A549 (cell line): ENCODE data around the gene RNASE1. TPM values are rescaled to one million over a fixed set of nuclear protein-coding genes. Genes with fewer than 3 reads are reported as not detected.

ENCODE experiments used
- ATAC-seq, 2 experiments: fragments of 200-7000 bp in 1 of 2; fragments of >200 bp in 1 of 2; cut with Nextera tagmentation in 1 of 2; cut with Tn5 transposase in 1 of 2; 3 replicates each; pipeline versions ENCODE4 v1.8.0 to v1.9.1; 2018 to 2020; ENCODE audit warnings: mild to moderate bottlenecking in 1 of 2, moderate library complexity in 1 of 2
- CTCF ChIA-PET: fragments of 300-600 bp; sonication (Branson Sonifier 250); formaldehyde crosslinking; extraction: SDS; loops from one replicate; lab custom pipeline; 2021; ENCODE audit warnings: antibody characterized with exemption, inconsistent platforms; lab: Yijun Ruan, JAX
- POLR2A ChIA-PET: fragments of 350-600 bp; formaldehyde crosslinking; extraction: SDS; loops from one replicate; lab custom pipeline; 2021; ENCODE audit warnings: antibody characterized with exemption, inconsistent platforms; lab: Yijun Ruan, JAX
- DNase-seq, 2 experiments: peaks; one replicate each; pipeline versions ENCODE4 v3.0.0 to v3.0.0-alpha.2; 2011 to 2016; ENCODE audit warnings: low read depth in 1 of 2, low spot score in 1 of 2
- FAIRE-seq: peaks from 2 replicates; lab custom pipeline; 2011; peaks lifted over from hg19 to GRCh38; lab: Jason Lieb, UNC
- H3K27ac ChIP-seq, 2 experiments: fragments of >200 bp; sonication (Bioruptor Twin); formaldehyde crosslinking; 3 replicates each; pipeline ENCODE4 v1.5.1; 2016 to 2017
- H3K4me1 ChIP-seq: fragments of >200 bp; sonication (Bioruptor Twin); formaldehyde crosslinking; 3 replicates; pipeline ENCODE4 v1.6.1; 2016
- H3K4me2 ChIP-seq: fragments of >200 bp; sonication (Bioruptor Twin); formaldehyde crosslinking; 3 replicates; pipeline ENCODE4 v1.6.1; 2016
- H3K4me3 ChIP-seq: fragments of >200 bp; sonication (Bioruptor Twin); formaldehyde crosslinking; 3 replicates; pipeline ENCODE4 v1.5.1; 2016
- H3K9me3 ChIP-seq: fragments of >200 bp; sonication (Bioruptor Twin); formaldehyde crosslinking; 3 replicates; pipeline ENCODE4 v1.6.1; 2016
- BHLHE40 ChIP-seq: IDR thresholded peaks from 2 replicates; pipeline ENCODE4 v1.6.1; 2012; ENCODE audit warnings: low read depth, low read length, inconsistent platforms
- CBX2 ChIP-seq: fragments of 200-600 bp; sonication (generic); IDR thresholded peaks from 2 replicates; pipeline ENCODE4 v1.6.1; 2016; ENCODE audit warnings: low read depth, mild to moderate bottlenecking, borderline replicate concordance
- CBX8 ChIP-seq: fragments of 200-600 bp; sonication (generic); IDR thresholded peaks from 2 replicates; pipeline ENCODE4 v1.6.1; 2016
- CHD4 ChIP-seq: fragments of 200-600 bp; sonication (generic); IDR thresholded peaks from 2 replicates; pipeline ENCODE4 v1.6.1; 2016; ENCODE audit warnings: antibody characterized with exemption, mild to moderate bottlenecking, borderline replicate concordance
- EHMT2 ChIP-seq: fragments of 200-600 bp; sonication (generic); IDR thresholded peaks from 2 replicates; pipeline ENCODE4 v1.6.1; 2016; ENCODE audit warnings: antibody characterized with exemption, low read depth, mild to moderate bottlenecking, moderate library complexity
- ESRRA ChIP-seq: fragments of 150-350 bp; IDR thresholded peaks from 2 replicates; pipeline ENCODE4 v1.6.1; 2014; ENCODE audit warnings: mild to moderate bottlenecking, low read length, borderline replicate concordance
- FOSB ChIP-seq: fragments of 250-450 bp; sonication (Bioruptor Pico); IDR thresholded peaks from 2 replicates; pipeline ENCODE4 v1.5.0; 2020; ENCODE audit warnings: mild to moderate bottlenecking, moderate library complexity
- FOXS1 ChIP-seq: fragments of 250-450 bp; sonication (Bioruptor Pico); IDR thresholded peaks from 2 replicates; pipeline ENCODE4 v1.5.0; 2020; ENCODE audit warnings: mild to moderate bottlenecking, moderate library complexity
- HDAC2 ChIP-seq: fragments of 200-600 bp; sonication (generic); IDR thresholded peaks from 2 replicates; pipeline ENCODE4 v1.6.1; 2016
- HES2 ChIP-seq: fragments of >200 bp; sonication (Bioruptor Twin); formaldehyde crosslinking; IDR thresholded peaks from 2 replicates; pipeline ENCODE4 v1.6.1; 2016
- HOXA7 ChIP-seq: fragments of 250-450 bp; sonication (Bioruptor Pico); IDR thresholded peaks from 2 replicates; pipeline ENCODE4 v1.5.0; 2020; ENCODE audit warnings: mild to moderate bottlenecking, moderate library complexity
- HOXB13 ChIP-seq: fragments of 250-450 bp; sonication (Bioruptor Pico); IDR thresholded peaks from 2 replicates; pipeline ENCODE4 v1.5.0; 2020; ENCODE audit warnings: low read depth, mild to moderate bottlenecking, moderate library complexity
- HOXB5 ChIP-seq: fragments of 250-450 bp; sonication (Bioruptor Pico); IDR thresholded peaks from 2 replicates; pipeline ENCODE4 v1.5.0; 2020; ENCODE audit warnings: mild to moderate bottlenecking, moderate library complexity
- KDM1A ChIP-seq: fragments of 200-600 bp; sonication (generic); IDR thresholded peaks from 2 replicates; pipeline ENCODE4 v1.6.1; 2016; ENCODE audit warnings: low read depth, mild to moderate bottlenecking
- KDM5A ChIP-seq: fragments of 200-600 bp; sonication (generic); IDR thresholded peaks from 2 replicates; pipeline ENCODE4 v1.6.1; 2016; ENCODE audit warnings: antibody characterized with exemption, mild to moderate bottlenecking
- MAFK ChIP-seq: fragments of 450-650 bp; IDR thresholded peaks from 2 replicates; pipeline ENCODE4 v1.6.1; 2014; ENCODE audit not compliant: partially characterized antibody
- MAX ChIP-seq: IDR thresholded peaks from 2 replicates; pipeline ENCODE4 v1.6.1; 2012
- MAZ ChIP-seq: fragments of 150-350 bp; IDR thresholded peaks from 2 replicates; pipeline ENCODE4 v1.6.1; 2014; ENCODE audit warnings: antibody characterized with exemption, low read depth, low read length, borderline replicate concordance
- MYC ChIP-seq: IDR thresholded peaks from 2 replicates; pipeline ENCODE4 v1.6.1; 2012; ENCODE audit warnings: mild to moderate bottlenecking, inconsistent platforms, low read length, improper control_type of control experiment, borderline replicate concordance
- NFE2L2 ChIP-seq: fragments of 150-350 bp; conservative IDR thresholded peaks from 2 replicates; pipeline ENCODE4 v1.6.1; 2014; ENCODE audit warnings: low read length
- NR3C1 ChIP-seq: fragments of >200 bp; sonication (Bioruptor Twin); formaldehyde crosslinking; IDR thresholded peaks from 3 replicates; pipeline ENCODE4 v1.6.1; 2017
- PHF8 ChIP-seq: fragments of 200-600 bp; sonication (generic); IDR thresholded peaks from 2 replicates; pipeline ENCODE4 v1.6.1; 2016; ENCODE audit warnings: low read depth, mild to moderate bottlenecking, antibody characterized with exemption, moderate library complexity, borderline replicate concordance
- POLR2AphosphoS2 ChIP-seq: conservative IDR thresholded peaks from 2 replicates; pipeline ENCODE4 v1.6.1; 2012; ENCODE audit warnings: low read length, improper control_type of control experiment, inconsistent platforms
- RAD21 ChIP-seq, 2 experiments: fragments of >200 bp in 1 of 2; sonication (Bioruptor Twin) in 1 of 2; formaldehyde crosslinking in 1 of 2; IDR thresholded peaks in 1 of 2; conservative IDR thresholded peaks in 1 of 2; 2 replicates in 1 of 2; 3 replicates in 1 of 2; pipeline ENCODE4 v1.6.1; 2012 to 2018; ENCODE audit warnings: inconsistent platforms in 1 of 2
- RFX5 ChIP-seq: fragments of 450-650 bp; IDR thresholded peaks from 2 replicates; pipeline ENCODE4 v1.7.1; 2014; ENCODE audit warnings: antibody characterized with exemption, mild to moderate bottlenecking, moderate library complexity
- RNF2 ChIP-seq: fragments of 200-600 bp; sonication (generic); IDR thresholded peaks from 2 replicates; pipeline ENCODE4 v1.6.1; 2016; ENCODE audit warnings: low read depth, mild to moderate bottlenecking, antibody characterized with exemption, moderate library complexity, borderline replicate concordance
- SMC3 ChIP-seq: fragments of >200 bp; sonication (Bioruptor Twin); formaldehyde crosslinking; IDR thresholded peaks from 3 replicates; pipeline ENCODE4 v1.6.1; 2018; ENCODE audit warnings: inconsistent platforms
- TFCP2L1 ChIP-seq: fragments of 250-450 bp; sonication (Bioruptor Pico); IDR thresholded peaks from 2 replicates; pipeline ENCODE4 v1.5.0; 2021; ENCODE audit warnings: mild to moderate bottlenecking
- TP53 ChIP-seq: fragments of 250-450 bp; sonication (Bioruptor Pico); IDR thresholded peaks from 2 replicates; pipeline ENCODE4 v1.5.0; 2021; ENCODE audit warnings: mild to moderate bottlenecking, moderate library complexity
- ZC3H11A ChIP-seq: fragments of 450-650 bp; IDR thresholded peaks from 2 replicates; pipeline ENCODE4 v1.6.1; 2014; ENCODE audit warnings: antibody characterized with exemption, mild to moderate bottlenecking
- ZNF302 ChIP-seq: fragments of 250-450 bp; sonication (Bioruptor Pico); IDR thresholded peaks from 2 replicates; pipeline ENCODE4 v1.9.0; 2021; ENCODE audit warnings: inconsistent platforms, mild to moderate bottlenecking, moderate library complexity
- WGBS: methylation state at CpG from one replicate; pipeline ENCODE4 v1.1.6; 2017; ENCODE audit errors: missing lambda C conversion rate; 5-methylcytosine and 5-hydroxymethylcytosine counted together
- polyA plus RNA-seq, 4 experiments: library from polyadenylated mRNA; depleted of rRNA in 3 of 4; stranded (reverse); fragments of >200 nt; fragmentation: RNase III in 1 of 4; extraction: RNeasy Plus Mini Kit Qiagen cat#74134 plus additional on column Dnase treatment in 1 of 4; gene quantifications; 2 replicates in 3 of 4; 3 replicates in 1 of 4; pipeline ENCODE4 v1.2.3, GENCODE V29; 2011 to 2017

Gene RNASE1
- polyA plus RNA-seq, 2 of the 4 experiments (the other 2 are of a cell fraction) = 0.13 to 1.1 TPM

GRCh38 chr14:20782280-20782890, 20.3 kb downstream of the RNASE1 start:
- 33% methylated on average over 5 of the region's 5 CpGs for WGBS
- TF ChIP-seq FOXS1 (CRISPR knock-in tag) (no peak), TFCP2L1 (no peak), HDAC2 (no peak), MAFK (no peak)
- POLR2A ChIA-PET = no interaction called here
- H3K4me3 ChIP-seq = no peak overlapping the region
- H3K27ac ChIP-seq = no peak overlapping the region
- ATAC-seq (no peak), FAIRE-seq (no peak), DNase-seq (no peak)
- no peak overlapping the region for H3K4me2 ChIP-seq
- CTCF ChIA-PET = no interaction called here
- no peaks in the 10 kb centered on the region for H3K4me1 ChIP-seq
- 0 out of 3 replicates have a peak, but pooled peaks cover 3% of the 10 kb centered on the region for H3K9me3 ChIP-seq

- ChIA-PET CTCF (interaction anchor here (0.5 kb wide), 1 partner anchor 13 kb away, joined by 3 read pairs; no protein-coding TSS in a partner anchor), POLR2A (no interaction called here)
- WGBS = 21% methylated on average over 4 of the region's 4 CpGs
Measured at GRCh38 chr14:20781803-20782202, 20.8 kb downstream of the RNASE1 start.

GRCh38 chr14:20775901-20776300, 26.7 kb downstream of the RNASE1 start:
- Histone ChIP-seq H3K4me3 (no peak overlapping the region), H3K4me2 (no peak overlapping the region), H3K9me3 (0 out of 3 replicates have a peak, but pooled peaks cover 3% of the 10 kb centered on the region), H3K27ac (no peak overlapping the region), H3K4me1 (no peaks in the 10 kb centered on the region)
- ChIA-PET CTCF (interaction anchor here (1.2 to 1.6 kb wide), 2 partner anchors 9 to 195 kb away, joined by 3 to 4 read pairs; no protein-coding TSS in a partner anchor), POLR2A (no interaction called here)
- no peak for ATAC-seq
- no peak for TF ChIP-seq ESRRA
- DNase-seq = no peak
- FAIRE-seq = no peak
- WGBS = 61% methylated on average over 1 of the region's 1 CpG

More at GRCh38 chr14:20781803-20782202, 20.8 kb downstream of the RNASE1 start:
- no peak overlapping the region for H3K4me3 ChIP-seq
- TF ChIP-seq HOXB5 (CRISPR knock-in tag) (no peak), HOXA7 (CRISPR knock-in tag) (no peak), POLR2AphosphoS2 (no peak), KDM5A (no peak), HES2 (no peak), NFE2L2 (no peak), FOSB (CRISPR knock-in tag) (no peak), FOXS1 (CRISPR knock-in tag) (no peak), MAX (no peak), CBX2 (no peak), EHMT2 (no peak), CBX8 (no peak), TP53 (no peak), MAZ (no peak), PHF8 (no peak), RFX5 (no peak), NR3C1 (no peak)
- no peak overlapping the region for H3K4me2 ChIP-seq
- H3K4me1 ChIP-seq = no peaks in the 10 kb centered on the region
- 0 out of 3 replicates have a peak, but pooled peaks cover 3% of the 10 kb centered on the region for H3K9me3 ChIP-seq
- no peak for DNase-seq
- no peak for ATAC-seq
- no peak overlapping the region for H3K27ac ChIP-seq
- no peak for FAIRE-seq

- Histone ChIP-seq H3K4me3 (no peak overlapping the region), H3K4me2 (no peak overlapping the region), H3K9me3 (0 out of 3 replicates have a peak, but pooled peaks cover 3% of the 10 kb centered on the region), H3K27ac (no peak overlapping the region), H3K4me1 (no peaks in the 10 kb centered on the region)
- DNase-seq (no peak), FAIRE-seq (no peak), ATAC-seq (no peak)
- POLR2A ChIA-PET = no interaction called here
- 22% methylated on average over 6 of the region's 6 CpGs for WGBS
- CTCF ChIA-PET = interaction anchor here (1.1 to 1.3 kb wide), 2 partner anchors 59 to 62 kb away, joined by 3 read pairs; no protein-coding TSS in a partner anchor
- TF ChIP-seq MAFK (no peak), MYC (no peak), KDM1A (no peak), HOXB13 (CRISPR knock-in tag) (no peak), NR3C1 (no peak), EHMT2 (no peak), RNF2 (no peak), BHLHE40 (no peak), RAD21 (conservative IDR thresholded peaks at IDR 0.05 in 1 of 2, IDR thresholded peaks at IDR 0.05 in 1 of 2) (no peak), CHD4 (no peak), SMC3 (no peak), ZNF302 (CRISPR knock-in tag) (no peak), TP53 (no peak), ZC3H11A (no peak)
Measured at GRCh38 chr14:20775043-20775442, 27.6 kb downstream of the RNASE1 start.
